22Rv1 (cell line): Measurements from ENCODE around the gene DOCK11.
"Not testable (repeated sequence)": the region's sequence is repeated elsewhere in the genome, so short reads cannot be mapped to it uniquely, and the experiment has no call there.

Experiments used
- H3K27ac ChIP-seq: fragments of 450-650 bp; 2 replicates; pipeline ENCODE4 v1.5.1; 2017
- CTCF ChIP-seq: fragments of 450-650 bp; IDR thresholded peaks from 2 replicates; pipeline ENCODE4 v1.5.1; 2017; ENCODE audit warnings: mild to moderate bottlenecking
- ZFX ChIP-seq: fragments of 450-650 bp; IDR thresholded peaks from 2 replicates; pipeline ENCODE4 v1.6.1; 2017; ENCODE audit warnings: antibody characterized with exemption, borderline replicate concordance

Gene DOCK11

GRCh38 chrX:118577041-118577440, 81.4 kb downstream of the DOCK11 start:
- TF ChIP-seq CTCF: no peak
- no peak overlapping the region for H3K27ac ChIP-seq

DNA sequence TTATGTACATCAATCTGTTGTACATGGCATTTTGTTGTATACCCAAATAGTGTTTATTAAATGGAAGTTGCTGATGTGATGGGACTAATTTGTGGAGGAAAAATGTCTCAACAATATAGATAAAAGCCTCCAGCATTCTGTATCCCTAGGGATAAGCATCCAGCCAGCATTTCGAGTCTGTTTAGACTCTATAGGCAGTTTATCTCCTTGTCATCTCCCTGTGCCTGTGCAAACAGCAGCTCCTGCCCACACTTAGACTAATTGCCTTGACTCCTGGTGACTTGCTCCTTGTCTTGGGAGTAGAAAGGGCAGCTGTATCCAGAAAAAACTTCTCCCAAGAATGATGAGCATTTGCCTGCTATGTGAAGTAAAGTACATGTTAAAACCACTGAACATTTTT, 83.8 kb downstream of the DOCK11 start:
- no peak overlapping the region for H3K27ac ChIP-seq
- TF ChIP-seq ZFX (no peak), CTCF (no peak)

GRCh38 chrX:118582926-118583325, 87.3 kb downstream of the DOCK11 start:
- H3K27ac ChIP-seq: not testable (repeated sequence)

DNA sequence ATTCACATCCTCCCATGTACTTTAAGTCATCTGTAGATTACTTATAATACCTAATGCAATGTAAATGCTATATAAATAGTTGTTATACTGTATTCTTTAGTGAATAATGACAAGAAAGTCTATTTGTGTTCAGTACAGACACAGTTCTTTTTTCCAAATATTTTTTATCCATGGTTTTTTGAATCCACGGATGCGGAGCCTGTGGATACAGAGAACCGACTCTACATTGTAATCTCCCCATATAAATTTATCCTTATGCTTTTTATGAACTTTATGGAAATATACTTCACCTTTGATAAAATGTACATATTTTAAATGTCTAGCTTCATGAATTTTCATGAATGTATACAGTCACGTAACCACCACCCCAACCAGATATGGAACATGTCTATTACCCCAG, 88.2 kb downstream of the DOCK11 start:
- TF ChIP-seq CTCF: no peak
- TF ChIP-seq ZFX: no peak
- H3K27ac ChIP-seq: no peak overlapping the region

DNA sequence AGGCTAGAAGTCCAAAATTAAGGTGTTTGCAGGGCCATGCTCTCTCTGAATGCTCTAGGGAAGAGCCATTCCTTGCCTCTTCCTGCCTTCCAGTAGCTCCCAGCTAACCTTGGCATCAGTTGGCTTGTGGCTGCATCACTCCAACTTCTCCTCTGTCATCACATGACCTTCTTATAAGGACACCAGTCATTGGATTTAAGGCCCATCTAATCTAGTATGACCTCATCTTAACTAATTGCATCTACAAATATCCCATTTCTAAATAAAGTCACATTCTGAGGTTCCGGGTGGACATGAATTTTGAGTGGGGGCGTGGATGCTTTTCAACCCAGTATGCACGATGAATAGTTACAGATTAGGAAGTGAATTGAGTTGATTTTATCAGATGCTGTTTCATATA, 89.7 kb downstream of the DOCK11 start:
- TF ChIP-seq CTCF: no peak
- TF ChIP-seq ZFX: no peak
- no peak overlapping the region for H3K27ac ChIP-seq

DNA sequence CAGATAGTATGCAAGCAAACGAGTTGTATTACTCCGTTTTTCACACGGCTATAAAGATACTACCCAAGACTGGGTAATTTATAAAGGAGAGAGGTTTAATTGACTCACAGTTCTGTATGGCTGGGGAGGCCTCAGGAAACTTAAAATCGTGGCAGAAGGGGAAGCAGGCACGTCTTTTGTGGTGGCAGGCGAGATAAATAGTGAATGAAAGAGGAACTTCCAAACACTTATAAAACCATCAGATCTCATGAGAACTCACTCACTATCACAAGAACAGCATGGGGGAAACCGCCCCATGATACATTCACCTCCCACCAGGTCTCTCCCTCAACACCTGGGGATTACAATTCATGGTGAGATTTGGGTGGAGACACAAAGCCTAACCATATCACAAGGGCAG, 90.6 kb downstream of the DOCK11 start:
- H3K27ac ChIP-seq: not testable (repeated sequence)

DNA sequence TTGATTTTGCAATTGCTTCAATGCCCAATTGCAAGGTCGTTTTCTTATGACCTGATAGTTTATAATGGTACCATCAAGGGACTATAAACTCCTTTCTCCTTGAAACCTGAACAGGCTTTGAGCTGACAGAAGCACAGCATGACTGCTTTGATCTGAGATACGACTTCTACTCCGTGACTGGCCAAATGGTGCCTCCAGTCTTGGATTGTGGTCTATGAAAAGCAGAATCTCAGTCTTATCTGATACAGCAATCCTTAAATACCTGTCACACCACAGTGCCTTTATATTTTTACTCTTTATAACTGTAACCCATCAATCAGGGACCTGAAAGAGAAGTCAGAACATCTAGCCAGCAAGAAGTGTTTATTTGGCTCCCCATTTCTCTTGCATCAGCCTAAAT, 93.1 kb downstream of the DOCK11 start:
- no peak overlapping the region for H3K27ac ChIP-seq
- TF ChIP-seq ZFX: no peak
- no peak for TF ChIP-seq CTCF

DNA sequence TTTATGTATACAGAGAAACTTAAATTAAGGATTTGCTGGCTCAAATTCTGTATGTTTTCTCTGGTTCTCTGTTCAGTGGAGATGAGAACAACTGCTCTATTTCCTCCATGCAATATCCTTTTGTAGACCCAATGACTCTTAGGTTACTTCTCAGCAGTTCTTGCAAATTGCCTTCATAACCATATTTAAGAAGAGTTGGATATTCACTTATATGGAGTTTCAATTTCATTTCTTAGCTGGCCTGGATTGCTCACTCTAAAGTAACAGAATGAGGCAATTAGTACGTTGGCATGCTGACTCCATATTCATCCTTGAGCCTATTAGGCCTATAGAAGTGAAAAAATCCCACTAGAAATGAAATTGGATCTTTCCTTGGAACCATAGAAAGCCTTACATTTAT, 93.6 kb downstream of the DOCK11 start:
- TF ChIP-seq ZFX (no peak), CTCF (no peak)
- H3K27ac ChIP-seq: no peak overlapping the region

DNA sequence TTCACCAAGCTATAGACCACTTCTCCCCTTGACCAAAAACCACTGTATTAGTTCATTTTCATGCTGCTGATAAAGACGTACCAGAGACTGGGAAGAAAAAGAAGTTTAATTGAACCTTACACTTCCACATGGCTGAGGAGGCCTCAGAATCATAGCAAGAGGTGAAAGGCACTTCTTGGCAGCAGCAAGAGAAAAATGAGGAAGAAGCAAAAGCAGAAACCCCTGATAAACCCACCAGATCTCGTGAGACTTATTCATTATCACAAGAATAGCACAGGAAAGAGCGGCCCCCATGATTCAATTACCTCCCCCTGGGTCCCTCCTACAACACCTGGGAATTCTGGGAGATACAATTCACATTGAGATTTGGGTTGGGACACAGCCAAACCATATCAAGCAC, 97.8 kb downstream of the DOCK11 start:
- H3K27ac ChIP-seq: no peak overlapping the region
- TF ChIP-seq CTCF: no peak
- no peak for TF ChIP-seq ZFX
